IPS DF 4.7 (cell line): ENCODE data around the gene GYG2.
"Not testable (repeated sequence)": the region's sequence is repeated elsewhere in the genome, so short reads cannot be mapped to it uniquely, and the experiment has no call there.

Experiments used
- DNase-seq: peaks from one replicate; pipeline ENCODE4 v3.0.0-alpha.2; 2013; ENCODE audit warnings: low spot score; ENCODE audit errors: extremely low read depth

GYG2 gene

DNA sequence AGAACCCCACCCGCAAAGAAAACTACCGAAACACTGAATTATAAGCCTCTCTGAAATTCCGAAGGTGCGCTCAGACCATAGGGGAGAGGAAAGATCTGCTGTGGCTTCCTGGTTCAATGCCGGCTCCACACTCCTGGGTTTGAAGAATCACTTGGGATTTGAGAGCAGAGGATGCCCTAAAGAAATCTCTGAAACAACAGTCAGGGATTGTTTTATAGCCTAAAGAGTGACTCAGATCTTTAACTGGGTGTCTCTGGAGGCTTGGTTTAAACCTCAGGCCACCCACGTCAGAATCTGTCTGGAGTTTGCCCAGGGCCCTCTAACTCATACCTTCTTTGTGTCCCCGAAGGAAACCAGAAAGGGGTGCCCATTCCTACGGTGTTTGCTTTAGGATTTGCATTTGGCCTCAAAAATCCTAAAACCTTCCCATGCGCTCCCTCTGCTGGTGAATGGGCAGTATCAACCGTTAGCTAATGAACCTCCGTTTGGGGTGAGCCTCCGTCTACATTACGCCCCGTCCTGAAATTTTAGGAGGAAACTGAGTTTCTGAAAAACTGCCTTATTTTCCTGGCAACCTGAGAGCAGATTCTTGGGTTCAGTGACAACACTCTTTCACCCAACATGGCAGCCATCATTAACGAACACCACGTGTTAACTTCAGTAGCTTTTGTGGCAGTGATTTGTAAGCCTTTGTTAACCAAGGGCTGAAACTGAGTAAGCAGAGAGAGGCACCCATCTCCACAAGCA lies 16.4 kb upstream of the GYG2 start:
- DNase-seq, result not testable (repeated sequence)

DNA sequence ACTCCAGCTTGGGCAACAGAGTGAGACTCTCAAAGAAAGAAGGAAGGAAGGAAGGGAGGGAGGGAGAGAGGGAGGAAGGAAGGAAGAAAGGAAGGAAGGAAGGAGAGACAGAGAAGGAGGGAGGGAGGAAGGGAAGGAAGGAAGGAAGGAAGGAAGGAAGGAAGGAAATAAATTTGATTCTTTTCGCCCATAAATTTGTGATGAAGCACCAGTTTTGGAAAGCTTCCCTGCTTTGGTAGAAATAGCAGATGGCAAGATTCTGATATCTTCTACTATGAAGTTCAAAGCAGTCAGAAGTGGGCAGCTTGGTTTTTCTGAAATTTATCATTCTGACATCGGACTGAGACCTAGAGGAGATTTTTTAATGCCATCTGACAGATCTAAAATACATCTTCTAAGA lies 11.7 kb upstream of the GYG2 start:
- no peak for DNase-seq

GRCh38 chrX:2819345-2820135 lies 9.2 kb upstream of the GYG2 start:
- no peak for DNase-seq

- DNase-seq, result no peak
Measured at GRCh38 chrX:2820136-2820771, 8.5 kb upstream of the GYG2 start.

DNA sequence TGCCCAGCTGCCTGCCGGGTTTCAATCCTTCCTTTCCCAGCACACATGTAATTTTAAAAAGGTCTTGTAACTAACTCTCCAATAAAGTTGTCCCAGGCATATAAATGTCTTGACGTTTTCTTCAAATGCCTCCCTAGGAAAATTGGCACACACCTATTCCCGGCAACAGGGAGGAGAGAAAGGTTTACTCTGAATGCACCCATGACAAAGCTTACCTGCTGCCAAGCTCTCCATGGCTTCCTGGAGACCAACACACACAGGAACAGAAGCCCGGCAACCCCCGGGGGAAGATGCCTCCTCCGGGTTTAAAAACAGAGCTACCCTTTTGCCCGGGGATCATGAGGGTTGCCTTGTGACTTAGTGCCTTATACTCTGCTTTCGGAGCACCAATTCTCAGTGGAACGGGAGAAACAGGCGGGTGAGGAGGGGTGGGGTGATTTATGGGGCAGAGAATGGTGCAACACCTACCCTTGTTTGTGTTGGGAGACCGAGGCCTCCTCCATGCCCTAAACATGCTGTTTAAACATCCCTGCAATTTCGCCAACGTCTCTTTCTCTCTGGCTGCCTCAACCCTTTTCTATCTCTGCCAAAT lies 4.8 kb upstream of the GYG2 start:
- no peak for DNase-seq

GRCh38 chrX:2824886-2825285 lies 3.8 kb upstream of the GYG2 start:
- no peak for DNase-seq

- DNase-seq, result no peak
Measured at GRCh38 chrX:2828959-2829411, 255 bp downstream of the GYG2 start.

- no peak for DNase-seq
Measured at GRCh38 chrX:2829469-2830246, 928 bp downstream of the GYG2 start.

DNA sequence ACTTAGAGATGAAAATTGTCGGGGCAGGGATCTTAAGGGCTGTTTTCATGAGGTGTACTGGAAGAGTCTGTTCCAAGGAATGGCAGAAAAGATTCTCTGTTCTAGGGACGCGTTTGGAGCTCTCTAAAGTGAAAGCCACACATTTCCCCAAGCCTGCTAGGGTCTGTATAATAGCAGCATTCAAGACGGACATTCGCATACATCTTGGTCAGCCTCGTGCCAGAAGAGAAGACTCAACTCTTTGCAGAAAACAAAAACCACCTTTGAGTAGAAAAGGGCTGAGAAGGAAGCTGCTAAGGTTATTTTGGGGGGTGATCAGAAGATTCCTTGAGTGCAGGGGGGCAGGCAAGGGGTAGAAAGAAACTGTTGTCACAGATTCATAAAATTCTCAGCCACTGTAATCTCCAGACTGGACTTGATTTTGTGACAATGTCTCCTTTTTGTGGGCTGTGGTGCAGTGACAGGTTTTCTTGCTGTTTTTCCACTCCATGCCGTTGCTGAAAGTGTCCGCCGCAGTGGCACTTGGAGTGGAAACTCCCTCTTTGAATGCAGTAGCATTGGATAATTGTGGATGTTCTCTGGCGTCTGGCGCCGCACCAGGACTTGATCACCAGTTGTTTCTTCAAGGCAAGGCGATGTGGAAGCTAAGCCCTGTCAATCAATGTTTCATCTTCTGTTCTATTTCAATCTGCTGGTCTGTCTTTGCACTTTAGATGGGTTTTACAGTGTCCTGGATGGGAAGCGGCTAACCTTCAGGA lies 2.9 kb downstream of the GYG2 start:
- no peak for DNase-seq

GRCh38 chrX:2837961-2838360 lies 9.2 kb downstream of the GYG2 start:
- no peak for DNase-seq

DNA sequence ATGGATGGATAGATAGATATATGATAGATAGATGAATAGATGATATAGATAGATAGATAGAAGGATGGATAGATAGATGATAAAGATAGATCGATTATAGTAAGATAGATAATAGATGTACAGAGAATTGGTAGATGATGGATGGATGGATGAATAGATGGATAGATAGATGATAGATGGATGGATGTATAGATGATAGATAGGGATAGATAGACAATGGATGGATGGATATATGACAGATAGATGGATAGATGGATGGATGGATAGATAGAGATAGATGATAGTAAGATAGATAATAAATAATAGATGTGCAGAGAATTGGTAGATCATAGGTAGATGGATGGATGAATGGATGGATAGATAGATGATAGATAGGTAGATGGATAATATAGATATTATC lies 12.2 kb downstream of the GYG2 start:
- DNase-seq, result no peak

DNA sequence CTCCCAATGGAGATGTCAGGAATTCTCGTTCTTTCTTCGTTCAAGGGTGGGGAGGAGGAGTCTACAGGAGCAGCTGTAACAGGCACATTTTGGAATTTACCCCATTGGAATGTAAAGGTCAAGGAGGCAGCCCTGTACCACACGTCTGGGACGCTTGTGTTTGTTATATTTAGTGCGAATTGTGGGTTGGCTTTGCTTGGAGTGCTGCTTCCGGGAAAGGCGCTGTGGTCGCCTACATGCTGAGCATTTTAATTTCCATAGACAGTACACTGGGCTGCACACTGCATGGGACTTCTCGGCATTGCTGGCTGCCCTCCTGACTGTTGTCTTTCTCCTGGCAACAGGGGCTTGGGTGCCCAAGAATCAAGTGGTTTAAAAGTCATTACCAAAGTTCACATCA lies 12.8 kb downstream of the GYG2 start:
- no peak for DNase-seq

GRCh38 chrX:2846992-2847391 lies 18.3 kb downstream of the GYG2 start:
- DNase-seq, result no peak

DNA sequence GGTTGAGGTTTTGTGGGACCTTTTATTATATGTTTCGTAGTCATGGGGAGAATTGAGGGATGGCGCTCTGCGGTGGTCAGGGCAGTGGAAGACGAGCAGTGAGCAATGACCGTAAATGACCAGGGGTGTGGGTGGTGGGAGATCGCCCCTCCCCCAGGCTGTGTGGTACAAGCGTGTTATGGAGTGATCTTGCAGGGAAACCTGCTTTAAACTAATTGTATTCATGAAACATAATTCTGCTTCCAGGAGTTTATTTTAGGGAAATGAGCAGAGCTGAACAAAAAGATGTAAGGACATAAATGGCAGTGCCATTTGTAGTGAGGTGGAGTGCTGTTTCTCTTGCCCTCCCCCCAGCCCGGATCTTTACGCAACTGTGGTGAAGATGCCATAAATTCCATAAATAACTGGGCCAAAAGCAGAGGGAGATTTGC lies 20.2 kb downstream of the GYG2 start:
- DNase-seq, result no peak

GRCh38 chrX:2854918-2855317 lies 26.2 kb downstream of the GYG2 start:
- no peak for DNase-seq

DNA sequence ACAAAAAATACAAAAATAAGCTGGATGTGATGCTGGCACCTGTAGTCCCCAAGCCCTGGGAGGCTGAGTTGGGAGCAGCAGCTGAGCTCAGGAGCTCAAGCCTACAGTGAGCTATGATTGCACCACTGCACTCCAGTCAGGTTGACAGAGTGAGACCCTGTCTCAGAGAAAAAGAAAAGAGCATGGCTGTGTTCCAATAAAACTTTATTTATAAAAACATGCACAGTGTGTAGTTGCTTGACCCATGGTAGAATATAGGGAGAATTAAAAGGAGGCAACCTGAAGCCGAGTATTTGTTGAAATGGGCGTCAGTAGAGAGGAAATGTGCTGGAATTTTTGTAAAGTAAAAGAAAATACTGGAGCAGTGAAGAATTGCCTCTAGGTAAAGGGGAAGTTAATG lies 27.0 kb downstream of the GYG2 start:
- no peak for DNase-seq

GRCh38 chrX:2857566-2857965 lies 28.8 kb downstream of the GYG2 start:
- DNase-seq, result no peak

- DNase-seq, result no peak
Measured at GRCh38 chrX:2859197-2859797, 30.6 kb downstream of the GYG2 start.

DNA sequence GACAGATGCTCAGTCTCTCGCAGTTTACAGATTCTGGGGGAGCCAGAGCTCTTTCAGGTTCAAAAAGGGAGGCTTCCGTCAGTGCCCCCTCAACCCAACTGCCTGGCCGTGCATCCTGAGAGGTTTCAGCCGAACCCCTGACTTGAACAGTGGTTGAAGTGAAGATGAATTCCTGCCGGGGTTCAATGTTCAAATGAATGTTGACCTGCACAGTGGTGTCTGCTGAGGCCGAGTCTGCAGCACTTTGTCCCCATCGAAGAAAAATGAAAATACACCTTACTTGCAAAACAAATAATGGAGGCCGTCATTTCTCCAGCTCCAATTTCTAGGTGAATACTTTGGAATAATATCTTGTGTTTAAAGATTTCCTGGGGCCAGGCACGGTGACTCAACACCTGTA lies 33.7 kb downstream of the GYG2 start:
- no peak for DNase-seq

- DNase-seq, result no peak
Measured at GRCh38 chrX:2863646-2864045, 34.9 kb downstream of the GYG2 start.
